Upper lobe of left lung (tissue), 6 donors: ENCODE measurements around the gene NLGN2. TPM values are rescaled to one million over a fixed set of nuclear protein-coding genes. Genes with fewer than 3 reads are reported as not detected.

Source experiments
- ATAC-seq, 2 donors: fragments of 200-7000 bp; cut with Tn5 transposase; one replicate each; pipeline ENCODE4 v1.9.1; 2022; ENCODE audit warnings: mild to moderate bottlenecking in 2 of 2, moderate library complexity in 2 of 2; ENCODE audit not compliant: low FRiP score in 2 of 2
- DNase-seq, 2 donors: peaks; one replicate each; pipeline ENCODE4 v3.0.0-alpha.2; 2019 to 2020
- H3K27ac ChIP-seq, 4 donors: fragments of 200-600 bp; sonication (generic); one replicate each; pipeline ENCODE4 v1.5.1; 2016 to 2019
- H3K27me3 ChIP-seq, 4 donors: fragments of 200-600 bp; sonication (generic); one replicate each; pipeline ENCODE4 v1.5.1; 2017 to 2019
- H3K36me3 ChIP-seq, 4 donors: fragments of 200-600 bp; sonication (generic); one replicate each; pipeline ENCODE4 v1.5.1; 2016 to 2019
- H3K4me1 ChIP-seq, 4 donors: fragments of 200-600 bp; sonication (generic); one replicate each; pipeline ENCODE4 v1.5.1; 2018 to 2019
- H3K4me3 ChIP-seq, 4 donors: fragments of 200-600 bp; sonication (generic); one replicate each; pipeline ENCODE4 v1.5.1; 2017 to 2019; ENCODE audit warnings: mild to moderate bottlenecking in 2 of 4, moderate library complexity in 1 of 4
- H3K9me3 ChIP-seq, 4 donors: fragments of 200-600 bp; sonication (generic); one replicate each; pipeline ENCODE4 v1.5.1; 2018 to 2019
- EP300 ChIP-seq, 4 donors: sonication (generic); formaldehyde crosslinking; IDR thresholded peaks; one replicate each; pipeline ENCODE4 v1.5.1; 2017; ENCODE audit warnings: antibody characterized with exemption in 4 of 4, control low read depth in 2 of 4
- POLR2A ChIP-seq, 4 donors: fragments of 450-650 bp; IDR thresholded peaks; one replicate each; pipeline ENCODE4 v1.5.1; 2016 to 2017; ENCODE audit warnings: antibody characterized with exemption in 4 of 4, mild to moderate bottlenecking in 2 of 4
- POLR2AphosphoS5 ChIP-seq, 2 donors: sonication (generic); formaldehyde crosslinking; IDR thresholded peaks; one replicate each; pipeline ENCODE4 v1.5.1; 2017; ENCODE audit warnings: antibody characterized with exemption in 2 of 2
- WGBS, 2 donors: methylation state at CpG; one replicate each; pipeline ENCODE4 v1.1.5; 2017 to 2018; 5-methylcytosine and 5-hydroxymethylcytosine counted together
- total RNA-seq, 6 donors: library from RNA; depleted of rRNA in 4 of 6; stranded (reverse); fragments of >200 nt in 4 of 6; gene quantifications; one replicate each; pipeline versions ENCODE4 v1.1.0 to v1.2.1, GENCODE V29; 2016 to 2021
- TF ChIP-seq, protein P1 (sequence below), 6 experiments: fragments of 450-650 bp in 4 of 6; fragments of 200-600 bp in 2 of 6; sonication (generic) in 2 of 6; IDR thresholded peaks; one replicate each; pipeline ENCODE4 v1.5.1; 2016 to 2019; ENCODE audit warnings: antibody characterized with exemption in 6 of 6
- donor health status: DM: no; HTN: no; CAD: no; lungs with moderate emphysema.
- donor health status: DM: no; HTN: yes; CAD: no; lungs with severe emphysema.

NLGN2 gene
- total RNA-seq, 6 donors from 2014 or later: 3.8 to 16.8 (median 8.9) TPM

DNA sequence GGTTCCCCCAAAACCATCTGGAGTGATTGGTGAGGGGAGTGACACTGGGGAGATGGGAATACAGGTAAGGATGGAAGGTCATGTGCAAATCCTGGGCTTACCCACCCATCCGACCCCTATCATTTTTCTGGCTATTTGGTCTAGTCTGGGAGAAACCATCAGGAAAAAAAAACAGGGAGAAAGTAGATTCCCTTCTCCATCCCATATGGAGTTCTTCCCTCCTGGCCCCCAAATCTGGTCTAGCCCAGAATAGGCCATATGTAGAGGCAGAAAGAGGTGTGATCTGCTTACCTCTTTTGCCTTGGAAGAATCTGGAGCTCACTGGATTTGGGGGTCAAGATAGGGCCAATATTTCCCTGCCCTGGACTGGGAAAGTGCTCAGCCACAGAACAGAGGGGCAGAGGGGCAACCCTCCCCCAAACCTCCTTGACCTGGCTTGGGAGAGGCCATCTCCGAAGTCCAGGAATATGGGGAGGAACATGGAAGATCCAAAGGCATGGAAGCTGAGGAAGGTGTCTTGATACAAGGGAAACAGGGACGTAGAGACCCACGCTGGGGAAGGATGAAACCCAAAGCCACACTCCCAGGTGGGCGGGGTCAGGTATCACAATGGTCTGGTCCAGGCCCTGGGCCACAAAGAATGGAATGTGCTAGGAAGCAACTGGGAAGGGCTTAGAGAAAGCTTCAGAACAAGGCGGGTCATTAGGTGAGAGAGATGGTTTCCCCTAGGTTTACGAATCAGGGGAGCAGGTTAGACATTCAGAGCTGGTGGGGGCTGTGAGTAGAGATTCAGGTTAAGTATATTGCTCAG lies 53.4 kb downstream of the NLGN2 start:
- DNase-seq (no peak), ATAC-seq (no peak)
- Histone ChIP-seq H3K27me3 (no peaks in the 10 kb centered on the region), H3K4me3 (no peak overlapping the region), H3K4me1 (peaks cover 9 to 14% (median 13%) of the 10 kb centered on the region in 4 donors), H3K36me3 (peaks cover 4 to 32% (median 27%) of the 10 kb centered on the region in 4 donors), H3K9me3 (no peaks in the 10 kb centered on the region), H3K27ac (peak overlapping the region in 1 of 4 donors; percentile 0)
- 93 to 96% methylated on average over 7 of the region's 7 CpGs for WGBS, 2 donors
- TF ChIP-seq, protein P1, sequence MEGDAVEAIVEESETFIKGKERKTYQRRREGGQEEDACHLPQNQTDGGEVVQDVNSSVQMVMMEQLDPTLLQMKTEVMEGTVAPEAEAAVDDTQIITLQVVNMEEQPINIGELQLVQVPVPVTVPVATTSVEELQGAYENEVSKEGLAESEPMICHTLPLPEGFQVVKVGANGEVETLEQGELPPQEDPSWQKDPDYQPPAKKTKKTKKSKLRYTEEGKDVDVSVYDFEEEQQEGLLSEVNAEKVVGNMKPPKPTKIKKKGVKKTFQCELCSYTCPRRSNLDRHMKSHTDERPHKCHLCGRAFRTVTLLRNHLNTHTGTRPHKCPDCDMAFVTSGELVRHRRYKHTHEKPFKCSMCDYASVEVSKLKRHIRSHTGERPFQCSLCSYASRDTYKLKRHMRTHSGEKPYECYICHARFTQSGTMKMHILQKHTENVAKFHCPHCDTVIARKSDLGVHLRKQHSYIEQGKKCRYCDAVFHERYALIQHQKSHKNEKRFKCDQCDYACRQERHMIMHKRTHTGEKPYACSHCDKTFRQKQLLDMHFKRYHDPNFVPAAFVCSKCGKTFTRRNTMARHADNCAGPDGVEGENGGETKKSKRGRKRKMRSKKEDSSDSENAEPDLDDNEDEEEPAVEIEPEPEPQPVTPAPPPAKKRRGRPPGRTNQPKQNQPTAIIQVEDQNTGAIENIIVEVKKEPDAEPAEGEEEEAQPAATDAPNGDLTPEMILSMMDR (IDR thresholded peaks at IDR 0.05): no peak
- TF ChIP-seq POLR2A (IDR thresholded peaks at IDR 0.05) (no peak), EP300 (IDR thresholded peaks at IDR 0.05) (no peak), POLR2AphosphoS5 (IDR thresholded peaks at IDR 0.05) (no peak)

DNA sequence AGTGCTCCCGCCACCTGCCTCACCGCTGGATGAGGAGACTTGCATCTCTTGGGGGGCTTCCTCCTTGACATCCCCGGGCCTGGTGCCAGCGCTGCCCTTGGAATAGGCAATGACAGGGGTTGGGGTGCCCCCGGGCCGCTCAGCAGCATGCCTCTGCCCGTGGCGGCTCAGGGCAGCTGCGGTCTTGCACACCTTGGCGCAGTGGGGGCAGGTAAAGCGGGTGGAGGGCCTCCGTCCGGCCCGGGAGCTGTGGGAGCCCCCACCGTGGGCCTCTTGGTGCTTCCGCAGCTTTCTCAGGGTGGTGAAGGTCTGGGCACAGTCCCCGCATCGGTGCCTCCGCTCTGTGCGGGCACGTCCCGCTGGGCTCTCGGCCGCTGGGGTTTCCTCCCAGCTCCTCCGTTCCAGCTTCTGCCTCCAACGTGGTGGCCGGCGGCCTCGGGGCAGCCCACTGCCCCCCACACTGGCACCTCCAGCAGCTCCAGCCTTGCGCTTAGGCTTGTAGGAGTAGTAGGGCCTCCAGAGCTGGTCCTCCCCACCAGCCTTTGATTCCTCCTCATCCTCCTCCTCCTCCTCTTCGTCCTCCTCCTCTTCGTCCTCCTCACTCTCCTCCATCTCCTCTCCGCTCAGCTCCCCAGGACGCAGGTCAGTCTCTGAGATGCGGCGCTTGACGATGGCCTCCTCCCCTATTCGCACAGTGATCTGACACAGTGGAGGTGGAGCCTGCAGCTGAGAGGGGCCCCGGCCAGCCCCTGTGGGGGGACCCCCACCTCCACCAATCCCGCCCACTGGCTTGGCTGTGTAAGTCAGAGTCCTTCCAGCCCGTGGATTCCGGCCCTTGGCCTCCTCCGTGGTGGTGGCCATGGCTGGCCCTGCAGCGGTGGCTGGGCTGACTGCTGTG lies 55.1 kb downstream of the NLGN2 start:
- 92 to 95% methylated on average over 29 to 35 of the region's 44 CpGs for WGBS, 2 donors
- TF ChIP-seq, protein P1 (IDR thresholded peaks at IDR 0.05): no peak
- no peak for TF ChIP-seq POLR2A (IDR thresholded peaks at IDR 0.05)
- TF ChIP-seq POLR2AphosphoS5 (IDR thresholded peaks at IDR 0.05): no peak
- TF ChIP-seq EP300 (IDR thresholded peaks at IDR 0.05): no peak
- Histone ChIP-seq H3K36me3 (peaks cover 4 to 40% (median 31%) of the 10 kb centered on the region in 4 donors), H3K9me3 (no peaks in the 10 kb centered on the region), H3K27me3 (no peaks in the 10 kb centered on the region), H3K4me3 (no peak overlapping the region), H3K4me1 (peaks cover 18 to 23% (median 20%) of the 10 kb centered on the region in 4 donors), H3K27ac (no peak overlapping the region)
- peak in 1 of 2 donors; percentile 80 for DNase-seq
- ATAC-seq: no peak

DNA sequence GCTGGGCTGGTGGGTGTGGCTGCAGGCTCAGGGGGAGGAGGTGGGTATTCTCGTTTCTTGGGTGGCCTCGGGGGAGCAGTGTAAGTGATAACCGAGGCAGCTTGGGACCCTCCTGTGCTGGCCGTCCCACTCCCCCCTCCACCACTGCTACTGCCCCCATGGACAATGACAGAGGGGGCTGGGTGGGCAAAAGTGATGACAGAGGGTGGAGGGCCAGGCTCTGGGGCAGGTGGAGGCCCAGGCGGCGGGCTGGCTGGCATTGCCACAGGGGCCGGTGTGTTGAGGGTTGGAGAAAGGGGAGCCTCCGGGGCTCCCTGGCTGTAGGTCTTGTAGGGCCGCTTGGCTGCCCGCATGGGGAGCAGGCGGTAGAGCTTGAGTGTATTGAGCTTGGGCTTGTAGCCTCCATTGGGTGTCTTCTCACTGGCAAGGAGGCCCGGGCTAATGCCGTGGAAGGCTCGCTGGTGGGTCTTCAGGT lies 55.8 kb downstream of the NLGN2 start:
- no peak for ATAC-seq
- 91 to 96% methylated on average over 7 to 14 of the region's 14 CpGs for WGBS, 2 donors
- no peak for TF ChIP-seq POLR2A (IDR thresholded peaks at IDR 0.05)
- no peak for TF ChIP-seq POLR2AphosphoS5 (IDR thresholded peaks at IDR 0.05)
- TF ChIP-seq EP300 (IDR thresholded peaks at IDR 0.05): no peak
- TF ChIP-seq, protein P1 (IDR thresholded peaks at IDR 0.05): no peak
- Histone ChIP-seq H3K4me1 (peaks cover 18 to 29% (median 20%) of the 10 kb centered on the region in 4 donors), H3K27me3 (no peaks in the 10 kb centered on the region), H3K36me3 (peaks cover 4 to 40% (median 31%) of the 10 kb centered on the region in 4 donors), H3K4me3 (no peak overlapping the region), H3K9me3 (no peaks in the 10 kb centered on the region), H3K27ac (no peak overlapping the region)
- peak in 1 of 2 donors; percentile 78 for DNase-seq

DNA sequence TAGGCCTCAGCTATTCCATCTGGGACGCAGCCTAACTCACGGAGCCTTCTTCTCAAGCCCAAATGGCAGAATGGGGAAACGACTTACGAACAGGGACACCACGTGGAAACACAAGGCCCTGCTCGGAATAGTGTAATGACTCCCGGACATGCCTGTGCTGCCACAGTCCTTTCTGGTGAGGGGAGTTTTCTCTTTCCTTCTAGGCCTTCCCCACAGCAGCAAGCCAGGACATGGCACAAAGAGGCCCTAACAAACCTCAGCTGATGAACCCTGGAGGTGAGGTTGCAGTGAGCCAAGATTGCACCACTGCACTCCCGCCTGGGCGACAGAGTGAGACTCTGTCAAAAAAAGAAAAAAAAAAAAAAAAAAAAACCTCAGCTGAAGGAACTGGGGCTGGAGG lies 56.4 kb downstream of the NLGN2 start:
- WGBS, 2 donors: 95% methylated on average over 9 of the region's 9 CpGs
- peaks cover 19 to 29% (median 22%) of the 10 kb centered on the region in 4 donors for H3K4me1 ChIP-seq
- ATAC-seq (no peak), DNase-seq (no peak)
- no peak overlapping the region for H3K27ac ChIP-seq
- H3K36me3 ChIP-seq: peaks cover 4 to 40% (median 31%) of the 10 kb centered on the region in 4 donors
- H3K27me3 ChIP-seq: no peaks in the 10 kb centered on the region
- no peaks in the 10 kb centered on the region for H3K9me3 ChIP-seq
- no peak overlapping the region for H3K4me3 ChIP-seq
- TF ChIP-seq POLR2AphosphoS5 (IDR thresholded peaks at IDR 0.05) (no peak), POLR2A (IDR thresholded peaks at IDR 0.05) (no peak), EP300 (IDR thresholded peaks at IDR 0.05) (no peak)
- TF ChIP-seq, protein P1 (IDR thresholded peaks at IDR 0.05): no peak
